ENCODE data around the gene SGMS2.
"Not testable (repeated sequence)": the region's sequence is repeated elsewhere in the genome, so short reads cannot be mapped to it uniquely, and the experiment has no call there.

The SGMS2 gene

GRCh38 chr4:107913283-107913899 is 88.7 kb downstream of the SGMS2 start:
- peak; percentile 48 for DNase-seq (ENCODE audit: low spot score)

GRCh38 chr4:107915220-107915619 is 90.5 kb downstream of the SGMS2 start:
- no peak for DNase-seq (ENCODE audit: low spot score)

GRCh38 chr4:107916623-107917022 is 91.9 kb downstream of the SGMS2 start:
- no peak for DNase-seq (ENCODE audit: low spot score)

GRCh38 chr4:107917500-107917899 is 92.8 kb downstream of the SGMS2 start:
- DNase-seq (ENCODE audit: low spot score), result no peak

- DNase-seq (ENCODE audit: low spot score), result no peak
Observed at GRCh38 chr4:107922486-107923473, 98.0 kb downstream of the SGMS2 start.

- DNase-seq (ENCODE audit: low spot score), result not testable (repeated sequence)
Observed at GRCh38 chr4:107925713-107926112, 101.0 kb downstream of the SGMS2 start.

- DNase-seq (ENCODE audit: low spot score), result not testable (repeated sequence)
Observed at GRCh38 chr4:107926875-107927274, 102.1 kb downstream of the SGMS2 start.

- peak; percentile 93 for DNase-seq (ENCODE audit: low spot score)
Observed at GRCh38 chr4:107930821-107931774, 106.4 kb downstream of the SGMS2 start, which contains the start of gene CYP2U1. Gene CYP2U1 (plus strand): TSS chr4:107931549. CDS start chr4:107931644, 95 bp downstream.

GRCh38 chr4:107931775-107932321 is 107.1 kb downstream of the SGMS2 start:
- no peak for DNase-seq (ENCODE audit: low spot score)

- DNase-seq (ENCODE audit: low spot score), result no peak
Observed at GRCh38 chr4:107935246-107935645, 110.5 kb downstream of the SGMS2 start.

GRCh38 chr4:107937040-107937439 is 112.3 kb downstream of the SGMS2 start:
- DNase-seq (ENCODE audit: low spot score), result no peak

- peak; percentile 46 for DNase-seq (ENCODE audit: low spot score)
Observed at GRCh38 chr4:107939307-107939706, 114.6 kb downstream of the SGMS2 start.

- DNase-seq (ENCODE audit: low spot score), result no peak
Observed at GRCh38 chr4:107945809-107946208, 121.1 kb downstream of the SGMS2 start.

- no peak for DNase-seq (ENCODE audit: low spot score)
Observed at GRCh38 chr4:107950746-107951540, 126.2 kb downstream of the SGMS2 start.

- peak; percentile 52 for DNase-seq (ENCODE audit: low spot score)
Observed at GRCh38 chr4:107951551-107951950, 126.8 kb downstream of the SGMS2 start.

GRCh38 chr4:107956011-107956410 is 131.3 kb downstream of the SGMS2 start:
- no peak for DNase-seq (ENCODE audit: low spot score)

Data from AG08396 (cell line).